ENCODE results near the gene CACNA2D1.

The CACNA2D1 gene

DNA sequence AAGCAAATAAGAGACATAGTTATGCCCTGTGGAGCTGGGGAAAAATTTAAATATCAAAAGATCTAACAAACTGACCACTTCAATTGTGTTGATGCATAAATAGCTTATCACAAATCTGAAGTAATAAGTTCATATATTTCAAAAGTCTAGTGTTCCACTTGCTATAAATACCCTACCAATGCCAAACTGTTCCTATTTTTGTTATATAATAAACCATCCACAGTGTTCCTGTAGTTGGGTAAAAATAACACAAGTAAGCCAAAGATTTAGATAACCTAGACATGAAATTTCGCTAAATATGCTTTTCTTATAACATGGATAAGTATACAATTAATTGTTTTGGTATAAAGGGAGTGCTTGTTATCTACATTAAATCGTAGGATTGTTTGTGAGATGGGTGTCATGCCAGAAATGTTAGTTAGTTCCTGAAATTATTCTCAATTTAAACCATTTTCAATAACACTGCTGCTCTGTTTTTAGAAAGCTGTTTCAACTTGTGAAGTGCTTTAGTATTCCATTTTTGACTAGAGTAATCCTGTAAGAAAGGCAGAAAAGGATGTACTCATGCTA, 85.5 kb downstream of the CACNA2D1 start:
- Histone ChIP-seq H4K20me1 (no peaks in the 10 kb centered on the region), H3K27ac (no peak overlapping the region), H3K36me3 (no peaks in the 10 kb centered on the region), H3K4me2 (no peak overlapping the region), H3K9me3 (no peaks in the 10 kb centered on the region), H3K4me1 (no peaks in the 10 kb centered on the region), H3K27me3 (no peaks in the 10 kb centered on the region), H3K4me3 (no peak overlapping the region), H3K9ac (no peak overlapping the region)
- no peak for TF ChIP-seq Cebpa-rat (IDR thresholded peaks at IDR 0.05)

DNA sequence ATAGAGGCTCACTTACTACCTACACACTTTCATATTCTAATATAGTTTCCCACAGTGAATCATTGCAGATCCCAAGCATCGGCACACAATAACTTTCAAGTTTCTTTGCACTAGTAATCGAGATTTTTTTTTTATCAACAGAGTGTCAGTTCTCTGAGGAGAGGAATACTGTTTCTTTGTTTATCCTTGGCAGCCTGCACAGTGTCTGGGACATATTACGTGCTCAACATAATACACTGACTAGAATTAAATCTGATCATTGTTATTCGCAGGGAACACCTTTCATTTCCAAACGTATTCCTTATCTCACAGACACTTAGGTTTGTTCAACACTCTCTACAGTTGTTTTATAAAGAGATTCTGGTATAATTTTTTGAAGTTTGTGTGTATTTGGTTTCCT, 95.3 kb downstream of the CACNA2D1 start:
- Histone ChIP-seq H3K4me1 (no peaks in the 10 kb centered on the region), H3K9me3 (no peaks in the 10 kb centered on the region), H3K4me3 (no peak overlapping the region), H4K20me1 (no peaks in the 10 kb centered on the region), H3K27me3 (no peaks in the 10 kb centered on the region), H3K9ac (no peak overlapping the region), H3K36me3 (no peaks in the 10 kb centered on the region), H3K4me2 (no peak overlapping the region), H3K27ac (no peak overlapping the region)
- no peak for TF ChIP-seq Cebpa-rat (IDR thresholded peaks at IDR 0.05)

DNA sequence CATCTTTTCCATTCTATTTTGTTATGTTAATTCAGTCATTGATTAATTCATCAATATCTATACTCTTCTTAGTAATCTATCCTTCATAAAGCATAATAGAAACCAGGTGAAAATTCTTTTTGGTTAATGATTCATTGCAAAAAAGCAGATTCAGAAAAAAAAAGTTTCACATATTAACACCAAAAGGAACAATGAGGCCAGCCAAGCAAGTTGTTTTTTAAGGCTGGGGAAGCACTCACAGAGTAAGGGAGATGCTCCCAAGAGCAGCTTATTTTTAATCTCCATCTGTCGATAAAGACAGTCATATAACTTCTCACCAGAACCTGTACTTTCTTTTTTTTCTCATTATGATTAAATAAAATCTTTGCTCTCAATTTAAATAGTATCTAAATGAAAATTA, 95.8 kb downstream of the CACNA2D1 start:
- no peaks in the 10 kb centered on the region for H4K20me1 ChIP-seq
- no peaks in the 10 kb centered on the region for H3K9me3 ChIP-seq
- no peak overlapping the region for H3K4me3 ChIP-seq
- no peak overlapping the region for H3K4me2 ChIP-seq
- no peaks in the 10 kb centered on the region for H3K27me3 ChIP-seq
- H3K36me3 ChIP-seq = no peaks in the 10 kb centered on the region
- no peaks in the 10 kb centered on the region for H3K4me1 ChIP-seq
- no peak overlapping the region for H3K9ac ChIP-seq
- H3K27ac ChIP-seq = no peak overlapping the region
- no peak for TF ChIP-seq Cebpa-rat (IDR thresholded peaks at IDR 0.05)

DNA sequence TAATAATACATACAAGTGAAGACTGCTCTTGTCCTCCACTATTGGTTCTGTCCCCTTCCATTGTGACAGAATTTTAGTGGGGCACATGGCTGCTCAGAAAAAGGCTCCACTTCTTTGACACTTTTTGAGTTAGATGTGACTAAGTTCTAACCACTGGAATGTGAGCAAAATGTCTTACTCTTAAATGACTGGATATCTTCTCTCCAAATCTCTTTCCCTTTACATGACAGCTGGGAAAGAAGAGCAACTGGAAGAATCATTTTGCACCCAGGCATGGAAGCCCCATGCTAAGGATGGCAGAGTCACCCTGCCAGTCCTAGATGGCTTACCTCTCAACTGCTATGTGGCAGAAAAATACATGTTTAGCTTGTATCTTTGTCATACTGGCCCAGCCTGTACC, 97.7 kb downstream of the CACNA2D1 start:
- no peak for TF ChIP-seq Cebpa-rat (IDR thresholded peaks at IDR 0.05)
- Histone ChIP-seq H3K36me3 (no peaks in the 10 kb centered on the region), H3K4me3 (no peak overlapping the region), H4K20me1 (no peaks in the 10 kb centered on the region), H3K4me2 (no peak overlapping the region), H3K9ac (no peak overlapping the region), H3K27me3 (no peaks in the 10 kb centered on the region), H3K27ac (no peak overlapping the region), H3K9me3 (no peaks in the 10 kb centered on the region), H3K4me1 (no peaks in the 10 kb centered on the region)

DNA sequence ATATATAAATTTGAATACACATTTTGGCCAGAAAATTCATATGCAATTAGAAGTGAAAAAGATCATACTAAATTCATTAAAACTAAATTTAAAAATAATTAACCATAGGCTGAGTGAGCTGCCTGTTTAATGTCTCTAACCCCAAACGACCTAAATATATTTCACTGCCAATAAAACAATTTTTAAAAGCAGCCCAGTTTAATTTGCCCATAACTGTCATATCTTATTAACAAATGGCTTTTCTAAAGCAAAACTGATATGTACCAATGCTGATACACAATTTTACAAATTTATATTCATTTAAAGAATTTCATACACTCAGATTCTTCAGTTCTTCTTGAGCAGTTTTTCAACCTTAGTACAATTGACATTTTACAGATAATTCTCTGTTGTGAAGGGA, 99.9 kb downstream of the CACNA2D1 start:
- Histone ChIP-seq H3K4me3 (no peak overlapping the region), H3K27ac (no peak overlapping the region), H3K36me3 (no peaks in the 10 kb centered on the region), H3K9me3 (no peaks in the 10 kb centered on the region), H4K20me1 (no peaks in the 10 kb centered on the region), H3K27me3 (no peaks in the 10 kb centered on the region), H3K4me2 (no peak overlapping the region), H3K4me1 (peaks cover 6% of the 10 kb centered on the region; the same call in 1 of the 2 replicates), H3K9ac (no peak overlapping the region)
- TF ChIP-seq Cebpa-rat (IDR thresholded peaks at IDR 0.05) = no peak

DNA sequence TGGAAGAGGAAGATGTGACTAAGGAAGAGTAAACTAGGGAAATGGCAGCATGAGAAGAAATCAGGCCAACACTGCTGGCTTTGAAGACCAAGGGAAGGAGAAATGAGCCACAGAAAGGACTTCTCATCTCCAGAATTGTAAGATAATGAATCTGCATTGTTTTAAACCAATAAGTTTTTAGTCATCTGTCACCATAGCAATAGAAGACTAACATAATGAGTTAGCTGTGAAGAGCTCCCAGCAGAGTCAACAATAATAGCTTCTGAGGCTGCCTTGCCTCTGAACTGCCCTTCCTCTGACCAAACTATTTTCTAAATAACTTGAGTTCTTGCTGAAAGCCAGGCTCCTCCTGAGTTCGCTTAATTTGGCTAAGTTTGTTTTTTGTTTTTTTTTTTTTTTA, 103.6 kb downstream of the CACNA2D1 start:
- H3K27ac ChIP-seq = no peak overlapping the region
- H3K27me3 ChIP-seq = no peaks in the 10 kb centered on the region
- H3K4me2 ChIP-seq = 0 out of 2 replicates have a peak overlapping the region, but pooled peaks have one; percentile 5
- H3K4me1 ChIP-seq = peaks cover 21% of the 10 kb centered on the region
- no peaks in the 10 kb centered on the region for H3K36me3 ChIP-seq
- H3K9ac ChIP-seq = no peak overlapping the region
- no peak overlapping the region for H3K4me3 ChIP-seq
- H3K9me3 ChIP-seq = no peaks in the 10 kb centered on the region
- no peak for TF ChIP-seq Cebpa-rat (IDR thresholded peaks at IDR 0.05)
- no peaks in the 10 kb centered on the region for H4K20me1 ChIP-seq

DNA sequence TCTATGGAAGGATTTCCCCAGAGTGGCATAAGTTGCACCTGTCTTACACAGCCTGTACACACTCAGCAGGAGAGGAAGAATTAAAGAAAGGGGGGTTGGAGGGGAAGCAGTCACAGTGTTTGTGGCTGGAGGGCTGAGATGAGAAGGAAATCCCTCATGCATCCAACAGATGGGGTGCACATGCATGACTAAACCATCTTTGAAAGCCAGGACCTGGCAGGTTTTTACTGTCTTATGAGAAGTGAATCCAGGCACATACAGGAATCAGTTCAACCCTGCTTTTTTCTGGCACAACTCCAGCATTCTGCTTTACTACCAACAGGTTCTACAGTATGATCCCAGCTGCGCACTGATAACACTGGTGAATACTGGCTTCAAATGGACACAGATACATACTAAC, 107.7 kb downstream of the CACNA2D1 start:
- H3K9me3 ChIP-seq = no peaks in the 10 kb centered on the region
- peaks cover 21% of the 10 kb centered on the region for H3K4me1 ChIP-seq
- no peak overlapping the region for H3K4me3 ChIP-seq
- H4K20me1 ChIP-seq = no peaks in the 10 kb centered on the region
- H3K27me3 ChIP-seq = no peaks in the 10 kb centered on the region
- no peak overlapping the region for H3K9ac ChIP-seq
- peak overlapping the region; percentile 10; the same call in 1 of the 2 replicates for H3K4me2 ChIP-seq
- no peaks in the 10 kb centered on the region for H3K36me3 ChIP-seq
- H3K27ac ChIP-seq = no peak overlapping the region
- TF ChIP-seq Cebpa-rat (IDR thresholded peaks at IDR 0.05) = no peak

DNA sequence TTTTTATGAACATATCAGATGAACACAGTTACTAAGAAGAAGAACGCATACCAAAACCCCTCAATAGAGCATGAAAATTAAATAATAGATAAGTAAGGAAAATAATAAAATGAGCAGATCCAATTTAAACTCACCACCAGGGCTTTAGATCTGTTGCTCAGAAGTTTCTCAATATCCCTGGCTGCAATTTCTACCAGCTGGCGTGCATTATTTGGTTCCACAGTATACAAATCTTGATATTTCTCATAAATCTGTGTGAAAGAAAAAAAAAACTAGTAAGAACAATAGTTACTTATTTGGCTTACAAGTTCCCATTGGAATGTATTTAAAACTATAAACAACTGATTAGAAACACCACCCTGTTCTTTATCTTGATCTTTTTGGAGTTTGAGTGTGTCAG, 108.6 kb downstream of the CACNA2D1 start:
- Histone ChIP-seq H3K9me3 (no peaks in the 10 kb centered on the region), H4K20me1 (no peaks in the 10 kb centered on the region), H3K9ac (no peak overlapping the region), H3K36me3 (no peaks in the 10 kb centered on the region), H3K27ac (no peak overlapping the region), H3K4me3 (no peak overlapping the region), H3K4me1 (peaks cover 21% of the 10 kb centered on the region), H3K27me3 (no peaks in the 10 kb centered on the region), H3K4me2 (no peak overlapping the region)
- no peak for TF ChIP-seq Cebpa-rat (IDR thresholded peaks at IDR 0.05)

DNA sequence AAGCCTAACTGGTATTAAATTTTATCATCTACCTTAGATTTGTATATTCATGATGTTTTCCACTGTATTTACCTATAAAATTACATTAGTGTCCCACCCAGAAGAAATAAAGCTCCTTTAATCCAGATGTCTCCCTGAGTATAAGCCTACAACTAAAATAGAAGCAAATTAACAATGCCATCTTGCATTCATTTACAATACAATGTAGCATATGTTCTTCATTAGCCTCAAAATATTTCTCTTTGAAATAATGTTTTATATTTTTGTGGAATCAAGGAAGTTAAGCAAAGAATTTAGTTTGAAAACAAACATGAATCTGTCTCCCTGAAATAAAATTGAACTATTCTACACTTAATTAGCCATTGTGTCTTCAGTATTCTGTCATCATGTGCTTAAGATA, 112.3 kb downstream of the CACNA2D1 start:
- Histone ChIP-seq H3K36me3 (no peaks in the 10 kb centered on the region), H3K4me3 (no peak overlapping the region), H3K27me3 (no peaks in the 10 kb centered on the region), H3K9me3 (no peaks in the 10 kb centered on the region), H3K9ac (no peak overlapping the region), H4K20me1 (no peaks in the 10 kb centered on the region), H3K4me1 (peaks cover 10% of the 10 kb centered on the region), H3K27ac (no peak overlapping the region), H3K4me2 (no peak overlapping the region)
- no peak for TF ChIP-seq Cebpa-rat (IDR thresholded peaks at IDR 0.05)

DNA sequence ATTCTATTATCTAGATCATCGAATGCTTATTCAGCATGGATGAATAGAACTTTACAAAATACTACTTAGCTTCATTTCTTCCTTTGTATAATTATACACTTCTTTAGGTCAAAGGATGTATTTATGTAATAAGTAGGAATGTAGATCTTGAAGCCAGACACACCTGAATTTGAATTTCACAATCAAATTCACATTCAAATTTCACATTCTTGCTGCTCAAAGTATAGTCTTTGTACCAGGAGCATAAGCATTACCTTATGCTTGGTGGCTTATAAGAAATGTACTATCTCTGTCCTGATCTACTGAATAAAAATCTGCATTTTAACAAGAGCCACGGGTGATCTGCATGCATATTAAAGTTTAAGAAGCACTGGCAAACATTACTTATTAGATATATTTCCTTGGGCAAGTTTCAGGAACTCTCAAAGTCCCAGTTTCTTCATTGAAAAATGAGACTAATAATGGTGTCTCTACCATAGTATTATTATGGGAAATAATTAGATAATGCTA, 112.8 kb downstream of the CACNA2D1 start:
- no peaks in the 10 kb centered on the region for H3K9me3 ChIP-seq
- no peak overlapping the region for H3K4me2 ChIP-seq
- H3K27me3 ChIP-seq = no peaks in the 10 kb centered on the region
- no peak for TF ChIP-seq Cebpa-rat (IDR thresholded peaks at IDR 0.05)
- no peaks in the 10 kb centered on the region for H3K36me3 ChIP-seq
- H3K9ac ChIP-seq = no peak overlapping the region
- no peak overlapping the region for H3K4me3 ChIP-seq
- peaks cover 5% of the 10 kb centered on the region for H3K4me1 ChIP-seq
- H4K20me1 ChIP-seq = no peaks in the 10 kb centered on the region
- H3K27ac ChIP-seq = no peak overlapping the region

DNA sequence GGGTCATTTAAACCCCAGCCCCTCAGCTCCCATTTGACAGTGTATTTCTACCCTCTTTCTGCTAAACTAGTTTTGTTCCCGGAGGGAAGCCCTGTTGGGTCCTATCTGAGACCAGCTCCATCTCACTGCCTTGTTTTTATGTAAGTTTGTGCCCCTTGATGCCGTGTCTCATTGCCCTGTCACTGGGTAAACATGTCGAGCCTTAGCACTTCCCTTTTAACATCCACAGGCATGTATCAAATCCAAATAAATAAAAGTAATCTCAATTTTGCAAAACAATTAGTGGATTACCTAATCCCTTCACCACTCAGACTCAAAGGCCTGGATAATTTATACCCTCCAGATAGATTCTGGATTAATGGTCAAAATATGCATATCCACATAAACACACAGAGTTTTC, 115.7 kb downstream of the CACNA2D1 start:
- Histone ChIP-seq H3K27ac (no peak overlapping the region), H4K20me1 (no peaks in the 10 kb centered on the region), H3K36me3 (no peaks in the 10 kb centered on the region), H3K9ac (no peak overlapping the region), H3K4me2 (no peak overlapping the region), H3K27me3 (no peaks in the 10 kb centered on the region), H3K4me1 (no peaks in the 10 kb centered on the region), H3K4me3 (no peak overlapping the region), H3K9me3 (no peaks in the 10 kb centered on the region)
- no peak for TF ChIP-seq Cebpa-rat (IDR thresholded peaks at IDR 0.05)

Measured in BLaER1 (cell line).